Uterus (tissue), 4 donors: ENCODE measurements around the gene NTN4. TPM values are rescaled to one million over a fixed set of nuclear protein-coding genes. Genes with fewer than 3 reads are reported as not detected.
"Not testable (repeated sequence)": the region's sequence is repeated elsewhere in the genome, so short reads cannot be mapped to it uniquely, and the experiment has no call there.

Source experiments
- DNase-seq, 2 donors: peaks; one replicate each; pipeline ENCODE4 v3.0.0-alpha.2; 2019 to 2020
- H3K27ac ChIP-seq, 2 donors: fragments of 200-600 bp; sonication (generic); 1 replicate in 1 of 2; 2 replicates in 1 of 2; pipeline ENCODE4 v1.5.1; 2016 to 2018
- H3K27me3 ChIP-seq, 2 donors: fragments of 200-600 bp; sonication (generic); one replicate each; pipeline ENCODE4 v1.5.1; 2018 to 2019; ENCODE audit warnings: control low read depth in 1 of 2
- H3K36me3 ChIP-seq, 2 donors: fragments of 200-600 bp; sonication (generic); one replicate each; pipeline ENCODE4 v1.5.1; 2019; ENCODE audit warnings: control low read depth in 1 of 2
- H3K4me1 ChIP-seq, 2 donors: fragments of 200-600 bp; sonication (generic); one replicate each; pipeline ENCODE4 v1.5.1; 2018 to 2019; ENCODE audit warnings: control low read depth in 1 of 2
- H3K4me3 ChIP-seq, 2 donors: fragments of 200-600 bp; sonication (generic); 1 replicate in 1 of 2; 2 replicates in 1 of 2; pipeline ENCODE4 v1.5.1; 2018 to 2019; ENCODE audit warnings: mild to moderate bottlenecking in 1 of 2
- H3K9me3 ChIP-seq, 2 donors: fragments of 200-600 bp; sonication (generic); one replicate each; pipeline ENCODE4 v1.5.1; 2019; ENCODE audit warnings: control low read depth in 1 of 2
- CTCF ChIP-seq, 4 experiments: fragments of 200-600 bp in 2 of 4; fragments of 450-650 bp in 2 of 4; sonication (generic) in 2 of 4; IDR thresholded peaks; one replicate each; pipeline ENCODE4 v1.5.1; 2016 to 2019; ENCODE audit warnings: antibody characterized with exemption in 4 of 4, mild to moderate bottlenecking in 2 of 4, moderate library complexity in 1 of 4
- POLR2A ChIP-seq, 2 donors: fragments of 450-650 bp; IDR thresholded peaks; one replicate each; pipeline ENCODE4 v1.6.1; 2016; ENCODE audit warnings: antibody characterized with exemption in 2 of 2, mild to moderate bottlenecking in 1 of 2, moderate library complexity in 1 of 2
- intact Hi-C: fragments of 100-400 bp; cut with DNase I; formaldehyde crosslinking; loops from one replicate; pipeline ENCODE4 v1.15.1; 2023; ENCODE audit warnings: low total_unique reads
- total RNA-seq, 4 donors: library from RNA; depleted of rRNA in 3 of 4; stranded (reverse); fragments of >200 nt in 3 of 4; gene quantifications; one replicate each; pipeline versions ENCODE4 v1.1.0 to v1.2.4, GENCODE V29; 2014 to 2023
- donor health status: DM: yes; HTN: yes; CAD: no.

The NTN4 gene
- total RNA-seq, 4 donors from 2014 or later = 16.6 to 86.8 (median 28.2) TPM

GRCh38 chr12:95787274-95787818 is 3.2 kb downstream of the NTN4 start:
- no peak for DNase-seq

GRCh38 chr12:95784915-95785314 is 5.6 kb downstream of the NTN4 start:
- DNase-seq = no peak
- Histone ChIP-seq H3K9me3 (no peaks in the 10 kb centered on the region), H3K27me3 (no peaks in the 10 kb centered on the region), H3K4me1 (peaks cover 0 to 4% of the 10 kb centered on the region in 2 donors), H3K4me3 (no peak overlapping the region), H3K36me3 (no peaks in the 10 kb centered on the region), H3K27ac (no peak overlapping the region)
- intact Hi-C loops = no loop called here
- TF ChIP-seq POLR2A (IDR thresholded peaks at IDR 0.05) (no peak), CTCF (IDR thresholded peaks at IDR 0.05) (no peak)

More at GRCh38 chr12:95787274-95787818, 3.2 kb downstream of the NTN4 start:
- Histone ChIP-seq H3K4me3 (no peak overlapping the region), H3K36me3 (no peaks in the 10 kb centered on the region), H3K27ac (no peak overlapping the region), H3K4me1 (peaks cover 0 to 4% of the 10 kb centered on the region in 2 donors), H3K9me3 (no peaks in the 10 kb centered on the region), H3K27me3 (no peaks in the 10 kb centered on the region)
- intact Hi-C loops = no loop called here
- TF ChIP-seq POLR2A (IDR thresholded peaks at IDR 0.05) (no peak), CTCF (IDR thresholded peaks at IDR 0.05) (no peak)

- DNase-seq = no peak
- H3K4me1 ChIP-seq = no peaks in the 10 kb centered on the region
- intact Hi-C loops = no loop called here
- TF ChIP-seq CTCF (IDR thresholded peaks at IDR 0.05) (no peak), POLR2A (IDR thresholded peaks at IDR 0.05) (no peak)
- no peak overlapping the region for H3K4me3 ChIP-seq
- H3K36me3 ChIP-seq = no peaks in the 10 kb centered on the region
- no peak overlapping the region for H3K27ac ChIP-seq
- no peaks in the 10 kb centered on the region for H3K27me3 ChIP-seq
- H3K9me3 ChIP-seq = no peaks in the 10 kb centered on the region
Measured at GRCh38 chr12:95784286-95784685, 6.3 kb downstream of the NTN4 start.

GRCh38 chr12:95775466-95775865 is 15.1 kb downstream of the NTN4 start:
- H3K27ac ChIP-seq, H3K36me3 ChIP-seq, intact Hi-C loops, H3K4me3 ChIP-seq, H3K9me3 ChIP-seq, DNase-seq, H3K4me1 ChIP-seq, H3K27me3 ChIP-seq: not testable (repeated sequence)

GRCh38 chr12:95774311-95775045 is 16.1 kb downstream of the NTN4 start:
- no peak for DNase-seq
- Histone ChIP-seq H3K4me3 (no peak overlapping the region), H3K27ac (no peak overlapping the region), H3K9me3 (no peaks in the 10 kb centered on the region), H3K4me1 (no peaks in the 10 kb centered on the region), H3K27me3 (no peaks in the 10 kb centered on the region), H3K36me3 (no peaks in the 10 kb centered on the region)
- no peak for TF ChIP-seq POLR2A (IDR thresholded peaks at IDR 0.05)
- intact Hi-C loops = no loop called here

- Histone ChIP-seq H3K4me1 (no peaks in the 10 kb centered on the region), H3K36me3 (no peaks in the 10 kb centered on the region), H3K4me3 (no peak overlapping the region), H3K9me3 (no peaks in the 10 kb centered on the region), H3K27ac (no peak overlapping the region), H3K27me3 (no peaks in the 10 kb centered on the region)
- TF ChIP-seq CTCF (IDR thresholded peaks at IDR 0.05) (no peak), POLR2A (IDR thresholded peaks at IDR 0.05) (no peak)
- intact Hi-C loops = no loop called here
- no peak for DNase-seq
Measured at GRCh38 chr12:95773320-95773719, 17.2 kb downstream of the NTN4 start.
